H4 (cell line): ENCODE data around the gene PBX1. TPM values are rescaled to one million over a fixed set of nuclear protein-coding genes. Genes with fewer than 3 reads are reported as not detected.

Experiments
- DNase-seq: peaks from one replicate; pipeline ENCODE4 v3.0.0-alpha.2; 2015; ENCODE audit warnings: low spot score
- total RNA-seq: library from RNA; depleted of rRNA; stranded (reverse); fragments of >200 nt; shearing (Covaris generic); gene quantifications from 2 replicates; pipeline ENCODE4 v1.2.3, GENCODE V29; 2014

Gene PBX1
- total RNA-seq, 1 experiment from 2014 or later, result 25.8 TPM

DNA sequence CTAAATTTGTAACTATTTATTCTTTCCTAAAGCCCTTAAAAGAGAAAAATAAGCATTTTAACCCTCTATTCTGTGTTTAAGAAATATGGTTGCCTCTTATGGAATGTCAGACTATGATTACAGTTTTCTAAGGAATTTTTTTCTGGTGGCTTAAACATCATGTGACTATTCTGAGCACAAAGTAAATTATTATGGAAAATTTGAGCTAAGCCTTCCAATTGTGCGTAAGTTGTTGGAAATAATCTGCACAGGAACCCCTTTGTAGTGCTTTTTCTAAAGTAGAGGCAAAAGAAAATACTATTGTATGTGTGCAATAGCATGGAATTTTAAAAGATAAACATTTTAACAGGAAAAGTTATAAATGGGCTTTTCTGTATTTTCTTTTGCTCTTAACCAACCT lies 254.8 kb downstream of the PBX1 start:
- no peak for DNase-seq

GRCh38 chr1:164821648-164822047 lies 262.7 kb downstream of the PBX1 start:
- DNase-seq, result no peak

GRCh38 chr1:164823486-164824279 lies 264.7 kb downstream of the PBX1 start:
- DNase-seq, result peak; percentile 43

- no peak for DNase-seq
These were observed 265.6 kb downstream of the PBX1 start for GRCh38 chr1:164824542-164824941.

- DNase-seq, result no peak
These were observed 271.6 kb downstream of the PBX1 start for GRCh38 chr1:164830628-164831027.

GRCh38 chr1:164834641-164835040 lies 275.7 kb downstream of the PBX1 start:
- DNase-seq, result no peak

GRCh38 chr1:164836614-164837018 lies 277.6 kb downstream of the PBX1 start:
- no peak for DNase-seq

- no peak for DNase-seq
These were observed 279.8 kb downstream of the PBX1 start for GRCh38 chr1:164838786-164839185.

GRCh38 chr1:164840936-164841335 lies 282.0 kb downstream of the PBX1 start:
- no peak for DNase-seq

- no peak for DNase-seq
These were observed 282.9 kb downstream of the PBX1 start for GRCh38 chr1:164841702-164842465.

DNA sequence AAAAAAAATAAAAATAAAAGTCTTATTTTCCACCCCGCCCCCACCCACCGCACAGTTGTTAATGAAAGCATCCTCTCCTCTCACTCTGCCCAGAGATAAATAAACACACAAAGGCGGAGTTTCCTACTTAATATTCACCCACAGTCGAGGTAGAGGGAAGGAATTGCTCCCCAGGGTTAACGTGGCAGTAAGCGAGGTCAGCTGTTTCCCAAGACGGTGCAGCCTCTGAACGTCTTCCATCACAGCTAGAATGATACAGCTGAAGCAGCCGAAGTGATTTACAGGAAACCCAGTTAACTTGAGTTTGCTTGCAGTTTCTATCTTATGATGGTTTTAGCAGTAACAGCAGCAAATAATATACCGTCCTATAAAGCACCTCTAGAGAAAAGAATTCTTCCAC lies 283.9 kb downstream of the PBX1 start:
- no peak for DNase-seq

DNA sequence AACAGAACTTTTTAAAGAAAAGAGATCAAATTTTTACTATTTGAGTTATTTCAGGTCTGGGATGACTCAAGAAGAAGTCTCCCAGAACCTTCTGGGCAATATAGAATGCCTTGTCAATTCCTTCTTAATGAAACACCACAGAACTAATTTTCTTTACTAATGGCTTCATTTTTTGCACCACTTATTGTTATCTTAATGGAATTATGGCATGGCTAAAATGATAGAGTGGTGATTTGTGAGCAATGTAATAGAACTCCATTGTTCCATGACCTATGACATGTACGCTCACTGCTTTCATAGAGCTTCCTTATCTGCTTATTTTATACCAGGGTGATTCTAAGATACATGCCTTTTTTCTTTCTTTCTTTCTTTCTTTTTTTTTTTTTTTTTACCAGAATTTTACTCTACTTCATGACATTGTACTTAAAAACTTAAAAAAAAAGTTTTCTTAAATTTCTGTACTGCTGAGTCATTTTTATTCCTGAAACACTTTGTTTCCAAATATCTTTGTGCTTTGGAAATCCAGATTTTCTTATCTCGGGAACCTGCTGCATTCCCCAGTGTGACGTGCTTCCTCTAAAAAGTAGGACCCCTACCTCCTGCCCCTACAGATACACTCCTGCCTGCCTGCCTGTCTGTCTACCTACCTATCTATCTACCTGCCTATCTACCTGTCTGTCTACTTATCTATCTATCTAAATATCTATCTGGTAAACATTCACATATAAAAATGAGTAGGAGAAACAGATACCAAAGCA lies 284.9 kb downstream of the PBX1 start:
- no peak for DNase-seq

DNA sequence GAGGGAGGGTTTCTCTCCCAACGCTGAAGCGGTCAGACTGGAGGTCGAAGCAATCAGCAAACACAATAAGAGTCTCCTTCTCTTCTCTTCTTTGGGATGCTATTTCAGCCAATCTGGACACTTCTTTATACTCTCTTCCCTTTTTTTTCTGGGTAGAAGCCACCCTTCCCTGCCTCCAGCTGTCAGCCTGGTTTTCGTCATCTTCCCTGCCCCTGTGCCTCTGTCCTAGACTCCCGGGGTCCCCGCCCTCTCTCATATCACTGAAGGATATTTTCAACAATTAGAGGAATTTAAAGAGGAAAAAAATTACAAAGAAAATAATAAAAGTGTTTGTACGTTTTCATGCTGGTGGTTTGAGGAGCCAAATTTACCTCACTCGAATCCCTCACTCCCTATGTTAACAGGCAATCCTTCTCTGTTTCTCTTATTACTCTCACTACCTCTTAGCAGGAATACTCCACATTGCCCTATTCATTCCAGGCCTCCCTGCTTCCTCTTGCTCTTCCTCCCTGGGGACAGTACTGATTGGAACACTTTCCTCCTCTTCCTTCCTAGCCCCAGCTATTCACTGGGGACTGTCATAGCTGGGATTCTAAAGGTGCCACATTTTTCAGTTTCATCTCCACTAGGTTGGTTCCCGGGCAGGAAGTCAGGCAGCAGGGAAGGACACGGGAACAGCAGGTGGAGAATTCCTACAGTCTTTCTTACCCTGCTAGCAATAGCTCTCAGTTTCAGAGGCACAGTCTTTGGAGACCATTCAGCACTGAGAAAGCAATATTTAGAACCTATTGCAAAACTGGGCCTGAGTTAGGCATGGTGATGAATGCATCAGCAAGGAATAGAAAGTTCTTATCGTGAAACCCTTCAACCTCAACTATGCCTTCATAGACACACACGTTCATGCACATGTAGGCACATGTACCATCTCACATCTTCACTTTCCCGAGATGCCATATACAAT lies 288.0 kb downstream of the PBX1 start:
- DNase-seq, result no peak

DNA sequence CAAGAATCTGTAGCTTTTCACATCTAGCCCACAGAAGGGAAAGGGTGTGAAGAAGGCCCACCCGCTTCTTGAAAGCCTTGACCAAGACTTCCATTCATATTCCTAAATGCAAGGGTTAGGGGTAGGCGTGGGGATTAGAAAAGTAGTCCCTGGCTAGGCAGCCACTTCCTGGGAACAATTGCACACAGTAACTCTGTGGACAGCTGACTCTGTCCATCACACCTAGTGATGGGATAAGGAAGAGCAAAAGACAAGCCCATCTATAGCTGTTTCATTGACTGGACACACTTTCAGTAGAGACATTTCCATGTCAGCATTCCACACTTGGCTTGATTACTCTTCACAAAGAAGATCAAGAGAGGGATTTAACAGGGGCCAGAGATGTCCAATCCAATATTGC lies 294.2 kb downstream of the PBX1 start:
- no peak for DNase-seq

GRCh38 chr1:164855716-164856329 lies 296.8 kb downstream of the PBX1 start:
- no peak for DNase-seq

GRCh38 chr1:164856381-164856780 lies 297.4 kb downstream of the PBX1 start:
- no peak for DNase-seq

- no peak for DNase-seq
These were observed 298.5 kb downstream of the PBX1 start for GRCh38 chr1:164857439-164857838.

DNA sequence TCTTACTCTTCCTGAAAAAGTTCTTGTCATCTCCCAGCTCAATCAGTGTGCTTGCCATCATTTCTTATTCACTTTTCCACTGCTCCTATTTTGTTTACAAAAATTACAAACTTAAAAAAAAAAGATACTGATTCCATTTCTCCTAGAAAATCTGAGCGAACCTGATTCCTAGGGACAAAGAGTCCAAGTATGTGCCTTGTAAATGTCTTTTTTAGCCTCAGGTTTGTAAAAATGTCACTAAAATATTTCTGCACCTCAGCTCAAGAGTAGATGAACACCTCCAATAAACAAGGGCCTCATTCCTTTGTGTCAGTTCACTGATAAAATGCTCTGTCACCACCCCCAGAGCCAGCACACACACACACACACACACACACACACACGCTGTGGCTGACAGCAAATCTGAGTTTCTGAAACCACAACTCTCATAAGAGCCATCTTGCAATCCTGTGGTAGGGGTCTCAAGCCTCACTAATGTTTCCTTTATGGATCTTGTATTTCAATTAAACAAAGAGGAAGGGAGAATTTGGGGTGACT lies 299.2 kb downstream of the PBX1 start:
- DNase-seq, result no peak

GRCh38 chr1:164861632-164862031 lies 302.6 kb downstream of the PBX1 start:
- no peak for DNase-seq

GRCh38 chr1:164863056-164863455 lies 304.1 kb downstream of the PBX1 start:
- no peak for DNase-seq

- DNase-seq, result no peak
These were observed 305.2 kb downstream of the PBX1 start for GRCh38 chr1:164864161-164864560.
